IPS DF 6.9 (cell line): ENCODE data around the gene TRIB2.

Experiments used
- DNase-seq: peaks from one replicate; pipeline ENCODE4 v3.0.0-alpha.2; 2013; ENCODE audit warnings: low read depth, low spot score
- H3K27ac ChIP-seq: one replicate; pipeline ENCODE4 v1.5.1; 2013; ENCODE audit warnings: low read length, control low read depth
- H3K27me3 ChIP-seq: 2 replicates; pipeline ENCODE4 v1.6.1; 2013; ENCODE audit warnings: mild to moderate bottlenecking, low read length; ENCODE audit not compliant: control insufficient read depth, insufficient read depth
- H3K36me3 ChIP-seq: 2 replicates; pipeline ENCODE4 v1.6.1; 2013; ENCODE audit warnings: low read length; ENCODE audit not compliant: control insufficient read depth, insufficient read depth
- H3K4me1 ChIP-seq: 2 replicates; pipeline ENCODE4 v1.6.1; 2013; ENCODE audit warnings: low read length; ENCODE audit not compliant: control insufficient read depth, insufficient read depth
- H3K4me3 ChIP-seq: 2 replicates; pipeline ENCODE4 v1.5.1; 2013; ENCODE audit warnings: mild to moderate bottlenecking, low read length
- H3K9me3 ChIP-seq: 2 replicates; pipeline ENCODE4 v1.6.1; 2013; ENCODE audit warnings: low read length, inconsistent platforms; ENCODE audit not compliant: control insufficient read depth, insufficient read depth
- WGBS: extraction: QIAGEN DNeasy Blood & Tissue Kit; methylation state at CpG from one replicate; pipeline ENCODE4 v1.1.7; 2013; ENCODE audit warnings: mixed read lengths, missing lambda C conversion rate; ENCODE audit not compliant: insufficient read length, insufficient coverage; 5-methylcytosine and 5-hydroxymethylcytosine counted together

TRIB2 gene

GRCh38 chr2:12766421-12766879 lies 49.7 kb downstream of the TRIB2 start:
- peaks cover 3% of the 10 kb centered on the region; the same call in 1 of the 2 replicates for H3K4me1 ChIP-seq
- H3K4me3 ChIP-seq = no peak overlapping the region
- H3K27me3 ChIP-seq = no peaks in the 10 kb centered on the region
- no peaks in the 10 kb centered on the region for H3K36me3 ChIP-seq
- no peak overlapping the region for H3K27ac ChIP-seq
- H3K9me3 ChIP-seq = no peaks in the 10 kb centered on the region
- DNase-seq = no peak
- whole genome bisulfite sequencing = no CpG with 5 or more reads among the region's 12 CpGs

- no peaks in the 10 kb centered on the region for H3K27me3 ChIP-seq
- WGBS = no CpG with 5 or more reads among the region's 8 CpGs
- peaks cover 3% of the 10 kb centered on the region; the same call in 1 of the 2 replicates for H3K4me1 ChIP-seq
- no peak overlapping the region for H3K4me3 ChIP-seq
- no peaks in the 10 kb centered on the region for H3K36me3 ChIP-seq
- H3K9me3 ChIP-seq = no peaks in the 10 kb centered on the region
- no peak for DNase-seq
- no peak overlapping the region for H3K27ac ChIP-seq
These were observed 50.8 kb downstream of the TRIB2 start for GRCh38 chr2:12767541-12767940.

GRCh38 chr2:12767996-12768624 lies 51.4 kb downstream of the TRIB2 start:
- no peaks in the 10 kb centered on the region for H3K36me3 ChIP-seq
- no CpG with 5 or more reads among the region's 3 CpGs for WGBS

GRCh38 chr2:12769492-12770105 lies 52.9 kb downstream of the TRIB2 start:
- H3K4me1 ChIP-seq = peaks cover 5% of the 10 kb centered on the region; the same call in 1 of the 2 replicates
- no peaks in the 10 kb centered on the region for H3K27me3 ChIP-seq
- no peaks in the 10 kb centered on the region for H3K9me3 ChIP-seq
- H3K4me3 ChIP-seq = no peak overlapping the region
- WGBS = no CpG with 5 or more reads among the region's 9 CpGs
- H3K27ac ChIP-seq = no peak overlapping the region
- no peak for DNase-seq
- no peaks in the 10 kb centered on the region for H3K36me3 ChIP-seq

More at GRCh38 chr2:12767996-12768624, 51.4 kb downstream of the TRIB2 start:
- no peaks in the 10 kb centered on the region for H3K9me3 ChIP-seq
- no peaks in the 10 kb centered on the region for H3K27me3 ChIP-seq
- peaks cover 3% of the 10 kb centered on the region; the same call in 1 of the 2 replicates for H3K4me1 ChIP-seq
- DNase-seq = no peak
- no peak overlapping the region for H3K4me3 ChIP-seq
- no peak overlapping the region for H3K27ac ChIP-seq

- no peak for DNase-seq
- no peaks in the 10 kb centered on the region for H3K27me3 ChIP-seq
- WGBS = no CpG with 5 or more reads among the region's 8 CpGs
- H3K27ac ChIP-seq = no peak overlapping the region
- H3K36me3 ChIP-seq = no peaks in the 10 kb centered on the region
- no peak overlapping the region for H3K4me3 ChIP-seq
- no peaks in the 10 kb centered on the region for H3K9me3 ChIP-seq
- peaks cover 5% of the 10 kb centered on the region; the same call in 1 of the 2 replicates for H3K4me1 ChIP-seq
These were observed 53.7 kb downstream of the TRIB2 start for GRCh38 chr2:12770300-12770968.

GRCh38 chr2:12771154-12771553 lies 54.4 kb downstream of the TRIB2 start:
- H3K27me3 ChIP-seq = no peaks in the 10 kb centered on the region
- H3K9me3 ChIP-seq = no peaks in the 10 kb centered on the region
- WGBS = no CpG with 5 or more reads among the region's 3 CpGs
- H3K36me3 ChIP-seq = no peaks in the 10 kb centered on the region
- H3K4me1 ChIP-seq = peaks cover 5% of the 10 kb centered on the region; the same call in 1 of the 2 replicates
- no peak overlapping the region for H3K27ac ChIP-seq
- no peak overlapping the region for H3K4me3 ChIP-seq
- no peak for DNase-seq

- no peak overlapping the region for H3K27ac ChIP-seq
- H3K36me3 ChIP-seq = no peaks in the 10 kb centered on the region
- no CpG with 5 or more reads among the region's 3 CpGs for WGBS
- no peaks in the 10 kb centered on the region for H3K27me3 ChIP-seq
- no peak overlapping the region for H3K4me3 ChIP-seq
- no peak for DNase-seq
- H3K9me3 ChIP-seq = no peaks in the 10 kb centered on the region
- H3K4me1 ChIP-seq = peaks cover 6% of the 10 kb centered on the region; the same call in 1 of the 2 replicates
These were observed 57.1 kb downstream of the TRIB2 start for GRCh38 chr2:12773586-12774394.

GRCh38 chr2:12774395-12774727 lies 57.6 kb downstream of the TRIB2 start:
- H3K9me3 ChIP-seq = no peaks in the 10 kb centered on the region
- DNase-seq = no peak
- no peaks in the 10 kb centered on the region for H3K27me3 ChIP-seq
- no peaks in the 10 kb centered on the region for H3K36me3 ChIP-seq
- peaks cover 6% of the 10 kb centered on the region; the same call in 1 of the 2 replicates for H3K4me1 ChIP-seq
- no peak overlapping the region for H3K27ac ChIP-seq
- WGBS = no CpG with 5 or more reads among the region's 1 CpG
- no peak overlapping the region for H3K4me3 ChIP-seq

- DNase-seq = no peak
- no peaks in the 10 kb centered on the region for H3K36me3 ChIP-seq
- H3K4me1 ChIP-seq = peaks cover 3% of the 10 kb centered on the region; the same call in 1 of the 2 replicates
- no peak overlapping the region for H3K27ac ChIP-seq
- H3K4me3 ChIP-seq = no peak overlapping the region
- peaks cover 4% of the 10 kb centered on the region; the same call in 1 of the 2 replicates for H3K27me3 ChIP-seq
- H3K9me3 ChIP-seq = no peaks in the 10 kb centered on the region
- no CpG with 5 or more reads among the region's 1 CpG for WGBS
These were observed 59.8 kb downstream of the TRIB2 start for GRCh38 chr2:12776521-12776961.

GRCh38 chr2:12778369-12778768 lies 61.6 kb downstream of the TRIB2 start:
- Histone ChIP-seq H3K4me3 (no peak overlapping the region), H3K36me3 (no peaks in the 10 kb centered on the region), H3K27me3 (peaks cover 4% of the 10 kb centered on the region; the same call in 1 of the 2 replicates), H3K27ac (no peak overlapping the region), H3K4me1 (peaks cover 3% of the 10 kb centered on the region; the same call in 1 of the 2 replicates), H3K9me3 (no peaks in the 10 kb centered on the region)
- no peak for DNase-seq
- WGBS = no CpG with 5 or more reads among the region's 6 CpGs
